ENCODE measurements around the gene MGAM2.

MGAM2 gene

DNA sequence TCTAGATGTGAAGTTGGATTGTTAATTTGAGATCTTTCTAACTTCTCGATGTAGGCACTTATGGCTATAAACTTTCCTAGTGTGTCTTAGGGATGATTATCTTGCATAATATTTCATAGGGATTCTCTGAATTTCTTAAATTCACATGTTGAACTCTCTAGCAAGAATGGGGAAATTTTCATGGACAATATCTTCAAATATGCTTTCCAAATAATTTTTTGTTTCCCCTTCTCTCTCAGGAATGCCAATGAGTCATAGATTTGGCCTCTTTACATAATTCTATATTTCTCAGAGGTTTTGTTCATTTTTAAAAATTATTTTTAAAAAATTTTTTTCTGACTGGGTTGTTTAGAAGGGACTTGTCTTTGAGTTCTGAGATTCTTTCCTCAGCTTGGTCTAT, 68.9 kb downstream of the MGAM2 start:
- DNase-seq: no peak

DNA sequence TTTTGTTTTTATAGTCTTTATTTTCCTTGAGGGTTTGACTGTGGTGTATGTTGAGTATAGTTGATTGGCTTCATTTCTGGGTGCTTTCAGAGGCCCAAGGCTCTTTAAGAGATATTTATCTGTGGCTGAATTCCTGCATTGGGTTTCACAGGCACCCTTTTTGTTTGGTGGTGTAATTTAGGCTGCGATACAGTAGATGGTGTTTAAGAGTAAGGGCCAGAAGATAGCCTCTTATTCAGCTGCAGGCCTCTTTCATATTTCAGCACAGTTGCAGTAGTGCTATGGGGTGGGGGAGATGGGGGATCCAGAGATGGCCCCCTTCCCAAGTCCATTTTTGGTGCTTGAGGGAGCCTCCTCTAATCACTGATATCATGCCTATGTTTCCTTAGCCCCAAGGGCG, 69.7 kb downstream of the MGAM2 start:
- DNase-seq: no peak

DNA sequence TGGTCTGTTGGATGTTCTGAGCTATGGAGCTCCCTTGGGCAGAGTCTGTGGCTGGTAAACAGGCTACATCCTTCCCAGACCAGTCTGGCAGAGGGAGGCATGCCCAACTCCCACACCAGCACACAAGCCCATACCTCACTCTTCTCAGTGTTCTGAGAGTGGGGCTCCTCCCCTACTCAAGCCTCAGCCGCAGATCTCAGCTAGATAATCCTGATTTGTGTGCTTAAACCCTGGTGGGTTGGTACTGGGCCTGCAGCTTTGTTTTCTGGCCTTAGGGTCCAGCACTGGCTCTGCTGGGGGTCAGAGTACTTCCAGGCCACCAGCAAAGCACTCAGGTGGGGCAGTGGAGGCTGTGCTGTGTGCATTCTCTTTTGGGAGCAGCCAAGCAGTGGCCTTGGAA, 70.4 kb downstream of the MGAM2 start:
- DNase-seq: no peak

DNA sequence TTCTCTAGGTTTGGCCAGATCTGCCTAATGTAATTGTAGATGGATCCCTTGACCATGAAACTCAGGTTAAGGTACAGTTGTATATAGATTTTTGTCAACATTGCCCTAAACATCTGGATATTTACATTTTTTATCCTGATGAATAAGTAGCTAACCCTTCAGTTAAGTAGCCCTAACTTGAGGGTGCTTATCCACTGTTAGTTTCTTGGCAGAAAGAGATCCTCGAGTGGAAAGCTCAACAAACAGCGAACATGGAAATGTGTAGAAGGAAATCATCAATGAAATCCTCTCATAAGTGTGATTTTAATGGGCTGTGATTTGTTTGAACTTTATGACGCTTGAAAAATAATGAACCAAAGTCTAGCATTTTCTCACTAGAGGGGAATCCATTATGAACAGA, 73.6 kb downstream of the MGAM2 start:
- DNase-seq: no peak

DNA sequence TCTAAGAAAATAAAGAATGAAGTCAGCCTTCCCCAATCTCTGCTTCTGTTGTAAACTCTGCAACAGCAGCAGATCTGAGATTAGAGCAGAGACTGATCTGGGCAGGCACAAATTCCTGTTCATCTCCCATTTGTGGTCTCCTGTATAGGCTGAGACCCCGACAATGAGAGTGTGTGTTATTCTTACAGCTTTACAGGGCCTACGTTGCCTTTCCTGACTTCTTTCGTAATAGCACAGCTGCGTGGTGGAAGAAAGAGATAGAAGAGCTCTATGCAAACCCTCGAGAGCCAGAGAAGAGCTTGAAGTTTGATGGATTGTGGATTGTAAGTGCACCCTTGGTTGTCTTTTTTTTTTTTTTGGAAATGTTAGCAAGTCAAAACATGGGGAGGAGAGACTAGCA, 74.3 kb downstream of the MGAM2 start:
- no peak for DNase-seq

DNA sequence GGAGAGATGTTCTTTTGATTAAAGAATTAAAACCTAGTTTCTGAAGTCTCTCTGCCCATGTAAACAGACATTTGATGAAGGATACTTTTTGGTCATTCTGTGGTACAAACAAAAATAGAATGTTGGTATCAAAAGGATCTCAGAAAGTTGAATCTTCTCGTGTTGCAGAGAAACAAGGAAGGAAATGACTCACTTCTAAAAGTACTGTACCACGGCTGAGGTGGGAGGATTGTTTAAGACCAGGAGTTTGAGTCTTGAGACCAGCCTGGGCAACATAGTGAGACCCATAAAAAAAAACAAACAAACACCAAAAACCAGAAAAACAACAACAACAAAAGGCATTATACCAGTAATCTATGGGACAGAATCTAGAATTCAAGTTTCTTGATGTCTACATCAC, 76.6 kb downstream of the MGAM2 start:
- DNase-seq: no peak

DNA sequence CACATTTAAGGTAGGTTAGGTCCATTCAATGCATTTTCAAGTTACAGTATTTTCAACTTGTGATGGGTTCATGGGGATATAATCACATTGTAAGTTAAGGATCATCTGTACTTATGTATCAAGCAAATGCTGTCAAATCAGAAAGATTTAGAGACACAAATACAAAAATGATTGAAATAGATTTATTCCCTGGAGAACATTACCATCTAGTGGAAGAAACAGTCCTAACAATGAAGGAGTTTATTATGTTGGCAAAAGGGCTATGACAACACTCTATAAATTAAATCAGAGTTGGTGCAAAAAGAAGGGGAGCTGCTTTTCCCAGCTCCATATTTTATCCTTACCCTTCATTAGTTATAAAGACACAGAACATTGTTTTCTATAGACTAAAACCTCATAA, 77.3 kb downstream of the MGAM2 start:
- no peak for DNase-seq

DNA sequence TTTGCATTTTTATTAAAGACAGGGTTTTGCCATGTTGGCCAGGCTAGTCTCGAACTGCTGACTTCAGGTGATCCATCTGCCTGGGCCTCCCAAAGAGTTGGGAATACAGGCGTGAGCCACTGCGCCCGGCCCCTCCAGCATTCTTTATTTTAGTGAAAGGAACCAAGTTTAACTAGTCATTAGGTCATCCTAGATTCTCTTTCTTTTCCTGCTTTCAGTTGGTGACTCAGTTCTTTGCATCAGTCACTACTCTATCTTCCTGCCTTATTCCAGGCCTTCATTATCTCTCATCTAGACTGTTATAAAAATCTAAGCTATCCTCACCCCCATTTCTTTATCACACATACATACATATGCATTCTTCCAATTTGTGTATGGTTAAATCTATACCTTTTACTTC, 82.7 kb downstream of the MGAM2 start:
- no peak for DNase-seq

DNA sequence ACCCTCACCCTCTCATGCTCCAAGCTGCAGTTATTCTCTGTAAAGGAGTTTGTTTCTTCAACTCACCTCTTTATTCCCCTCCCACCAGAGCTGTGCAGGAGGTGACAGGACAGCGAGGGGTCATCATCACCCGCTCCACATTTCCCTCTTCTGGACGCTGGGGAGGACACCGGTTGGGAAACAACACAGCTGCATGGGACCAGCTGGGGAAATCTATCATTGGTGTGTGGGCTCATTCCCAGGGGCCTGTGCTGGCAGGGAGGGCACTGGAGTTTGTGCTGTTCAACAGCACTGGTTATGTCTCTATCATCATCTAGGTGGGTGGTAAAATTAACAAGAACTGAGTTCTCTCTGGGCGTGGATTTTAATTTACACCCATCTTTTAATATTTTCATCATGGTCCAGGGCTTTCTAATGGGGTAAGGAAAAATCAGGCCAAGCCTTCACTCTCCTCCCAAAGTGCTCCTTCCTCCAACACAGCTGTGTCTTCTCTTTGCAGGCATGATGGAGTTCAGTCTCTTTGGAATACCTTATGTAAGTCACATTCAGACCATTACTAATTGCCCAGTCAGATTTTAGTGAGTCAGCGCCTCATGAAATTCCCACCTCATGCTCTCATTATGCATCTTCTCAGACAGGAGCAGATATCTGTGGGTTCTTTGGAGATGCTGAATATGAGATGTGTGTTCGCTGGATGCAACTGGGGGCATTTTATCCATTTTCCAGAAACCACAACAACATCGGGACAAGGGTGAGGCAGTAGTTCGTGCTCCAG, 84.7 kb downstream of the MGAM2 start:
- no peak for DNase-seq

DNA sequence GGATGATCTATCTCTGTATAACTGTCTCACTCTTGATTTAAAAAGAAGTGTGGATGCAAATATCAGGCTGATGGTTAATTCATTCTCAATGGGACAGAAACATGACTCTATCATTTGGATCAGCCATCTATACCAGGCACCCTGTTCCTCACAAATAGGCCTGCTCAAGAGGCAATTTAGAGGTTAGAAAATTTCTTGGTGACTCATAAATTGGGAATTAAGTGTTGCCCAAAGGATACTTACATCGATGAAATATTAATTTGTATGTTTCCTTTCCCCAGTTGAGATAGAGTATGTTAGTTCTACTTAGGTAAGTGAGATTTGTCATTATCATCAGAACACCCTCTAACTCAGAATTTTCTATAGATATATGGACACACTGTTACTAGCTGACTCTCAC, 88.7 kb downstream of the MGAM2 start:
- DNase-seq: no peak

DNA sequence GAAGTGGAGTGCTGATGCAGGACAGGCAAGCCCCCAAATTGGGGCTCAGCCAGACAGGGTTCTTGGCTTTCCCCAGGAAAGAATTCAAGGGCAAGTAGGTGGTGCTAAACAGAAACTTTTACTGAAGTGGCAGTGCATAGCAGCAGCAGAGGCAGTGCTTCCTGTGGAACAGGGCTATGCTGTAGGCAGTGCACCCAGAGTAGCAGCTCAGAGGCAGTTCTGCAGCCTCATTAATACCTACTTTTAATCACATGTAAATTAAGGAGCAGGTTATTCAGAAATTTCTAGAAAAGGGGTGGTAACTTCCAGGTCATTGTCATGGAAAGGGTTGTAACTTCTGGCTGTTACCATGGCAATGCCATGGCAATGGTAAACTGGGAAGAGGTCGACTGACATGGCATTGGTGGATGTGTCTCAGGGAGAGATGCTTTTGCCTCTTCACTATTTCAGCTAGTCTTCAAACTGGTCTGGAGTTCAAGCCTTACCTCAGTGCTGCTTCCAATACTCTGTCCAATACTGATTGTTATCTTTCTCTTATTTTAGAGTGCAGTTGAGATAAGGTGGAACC, 117.1 kb downstream of the MGAM2 start:
- no peak for DNase-seq

DNA sequence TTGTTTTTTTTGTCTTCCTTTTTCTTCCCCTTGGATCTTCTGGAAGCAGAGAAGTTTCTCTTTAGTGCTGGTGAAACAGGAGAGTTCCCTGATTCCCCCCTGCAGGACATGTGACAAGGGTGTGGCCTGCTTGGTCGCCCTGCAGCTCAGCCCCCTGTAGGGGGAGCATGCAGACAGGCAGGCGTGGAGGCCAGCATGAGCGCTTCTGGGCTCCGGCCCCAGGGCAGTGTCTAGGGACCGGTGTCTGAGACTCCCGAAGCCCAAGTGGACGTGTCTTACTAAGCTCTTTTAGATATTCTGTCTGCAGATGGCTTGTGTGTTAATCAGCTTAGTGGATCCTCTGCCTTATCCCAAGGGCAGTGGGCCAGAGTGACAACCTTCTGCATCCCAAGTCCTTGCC, 120.2 kb downstream of the MGAM2 start:
- DNase-seq: no peak

DNA sequence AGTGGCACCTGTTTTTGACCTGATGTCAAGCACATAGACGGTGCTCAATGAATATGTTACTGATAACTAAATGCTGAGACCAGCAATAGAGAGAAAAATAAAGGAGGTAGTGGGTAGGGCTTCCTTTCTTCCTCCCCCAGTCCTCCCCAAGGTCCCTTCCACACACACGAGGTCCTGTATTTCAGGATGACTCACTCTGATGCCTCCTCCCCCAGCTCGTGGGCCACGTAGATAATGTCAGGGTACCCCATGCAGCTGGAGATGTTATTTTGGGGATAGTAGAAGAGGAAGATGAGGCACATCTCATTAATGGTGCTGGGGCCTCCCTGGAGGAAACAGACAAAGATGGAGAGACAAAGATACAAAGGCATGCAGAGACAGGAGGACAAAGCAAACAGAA, 129.0 kb downstream of the MGAM2 start:
- no peak for DNase-seq

DNA sequence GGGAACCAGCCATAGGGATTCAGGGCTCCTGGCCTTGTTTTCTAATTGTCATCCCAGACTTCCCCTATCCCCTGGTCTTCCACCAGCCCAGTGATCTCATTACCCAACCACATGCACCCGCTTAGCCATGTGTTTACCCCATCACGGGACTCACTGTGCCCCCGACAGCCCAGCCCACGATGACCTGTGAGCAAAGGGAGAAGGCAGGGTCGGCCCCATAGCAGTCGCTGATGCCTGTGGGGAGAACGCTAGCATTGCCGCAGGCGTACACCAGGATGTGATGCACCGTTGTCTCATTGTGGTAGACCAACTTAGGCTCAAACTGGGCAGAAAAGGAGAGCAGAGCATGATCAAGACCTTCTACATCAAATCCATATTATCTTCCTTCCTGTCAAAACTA, 132.3 kb downstream of the MGAM2 start:
- no peak for DNase-seq

DNA sequence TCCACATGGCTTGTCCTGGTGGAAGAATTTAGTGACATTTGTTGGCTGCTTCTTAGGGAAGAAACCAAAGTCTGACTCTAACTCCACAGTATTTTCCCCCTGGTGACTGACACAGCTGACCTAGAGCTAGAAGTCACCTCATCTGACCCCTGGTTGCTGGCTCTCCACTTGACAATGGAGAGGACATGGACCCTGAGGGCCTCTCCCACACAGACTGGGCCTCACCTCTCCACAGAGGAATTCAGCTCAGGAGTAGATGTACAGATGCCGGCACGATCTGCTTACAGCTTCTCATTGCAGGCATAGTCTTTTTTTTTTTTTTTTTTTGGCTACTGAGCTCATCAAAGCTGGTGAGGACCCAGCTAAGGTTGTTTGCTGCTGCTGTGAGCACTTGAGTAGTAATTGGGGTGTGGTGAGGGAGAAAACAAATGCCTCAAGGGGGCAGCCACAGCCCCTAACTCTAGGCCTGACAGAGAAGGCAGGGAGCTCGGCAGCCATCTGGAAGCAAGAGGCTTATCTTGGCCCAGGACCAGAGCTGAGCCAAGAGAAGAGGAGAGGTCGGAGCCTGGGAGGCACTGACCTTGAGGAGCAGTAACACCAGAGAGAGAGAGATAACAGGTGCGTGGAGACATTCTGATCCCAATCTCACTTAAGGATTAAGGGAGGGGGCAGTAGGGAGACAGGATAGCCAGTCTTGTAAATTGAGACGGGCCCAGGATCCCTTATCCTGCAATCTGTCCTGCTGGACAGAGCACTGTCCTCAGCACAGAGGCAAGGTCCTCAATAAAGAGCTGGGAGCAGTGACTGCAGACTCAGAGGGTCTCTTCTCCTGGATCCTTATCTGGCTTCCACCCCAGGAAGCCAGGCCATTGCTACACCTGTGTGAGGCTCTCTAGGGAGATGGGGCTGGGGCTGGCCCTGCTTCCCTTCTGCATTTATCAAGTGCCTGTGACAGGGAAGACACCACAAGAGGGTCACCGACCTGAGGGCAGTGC, 136.9 kb downstream of the MGAM2 start:
- DNase-seq: no peak

DNA sequence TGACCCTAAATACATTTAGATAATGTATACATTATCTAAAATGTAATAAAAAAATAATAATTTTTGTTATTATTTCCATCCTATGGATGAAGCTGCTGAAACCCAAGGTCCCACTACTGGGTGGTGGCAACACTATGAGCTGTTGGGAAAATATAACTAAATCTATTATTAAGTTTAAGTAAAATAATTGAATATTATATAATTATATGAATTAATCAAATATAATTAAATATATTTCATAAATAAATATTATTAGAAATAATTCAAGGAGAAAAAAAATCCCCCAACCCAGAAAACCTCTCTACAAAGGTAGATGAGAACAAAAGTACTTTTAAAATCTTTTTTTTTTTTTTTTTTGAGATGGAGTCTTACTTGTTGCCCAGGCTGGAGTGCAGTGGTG, 138.4 kb downstream of the MGAM2 start:
- no peak for DNase-seq

DNA sequence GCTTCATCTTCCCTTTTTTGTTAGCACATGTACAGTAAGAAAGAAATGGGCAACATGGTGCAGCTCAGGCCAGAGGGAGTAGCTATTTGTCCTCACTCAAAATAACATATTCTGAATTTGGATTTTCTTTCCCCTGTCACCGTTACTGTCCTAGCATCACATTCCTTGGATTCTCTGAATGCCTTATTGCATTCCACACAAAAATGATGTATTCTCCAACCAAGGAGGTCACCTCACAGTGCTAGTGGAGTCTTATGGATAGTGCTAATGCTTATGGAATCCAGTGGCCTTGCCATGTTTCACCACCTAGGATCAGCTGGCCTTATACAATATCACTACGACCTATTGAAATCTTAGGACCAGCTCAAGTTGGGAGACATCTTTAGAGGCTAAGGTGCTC, 139.2 kb downstream of the MGAM2 start:
- DNase-seq: no peak

DNA sequence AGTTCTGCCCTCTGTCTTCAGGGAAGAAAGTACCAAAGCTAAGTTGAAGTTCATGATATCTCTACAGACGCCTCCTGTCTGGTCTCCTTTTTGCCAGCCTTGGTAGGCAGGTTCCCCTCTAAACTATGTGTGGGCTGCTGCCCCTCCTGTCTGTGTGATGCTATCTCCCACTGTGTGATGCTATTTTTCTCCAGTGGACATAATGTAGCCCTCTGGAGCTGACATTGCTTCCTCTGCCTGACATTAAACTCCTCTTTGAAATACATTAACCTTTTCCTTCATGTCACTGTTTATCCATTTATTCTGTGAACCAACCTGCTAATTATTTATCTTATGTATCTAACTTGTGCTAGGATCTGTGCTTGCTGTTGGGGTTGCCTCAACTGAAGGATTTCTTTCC, 146.4 kb downstream of the MGAM2 start, which contains the start of gene PRSS58:
PRSS58 (minus strand) TSS at position 101 of the 400 bp plus-strand sequence. CDS start 351 bp downstream, outside the sequence.
- no peak for DNase-seq

DNA sequence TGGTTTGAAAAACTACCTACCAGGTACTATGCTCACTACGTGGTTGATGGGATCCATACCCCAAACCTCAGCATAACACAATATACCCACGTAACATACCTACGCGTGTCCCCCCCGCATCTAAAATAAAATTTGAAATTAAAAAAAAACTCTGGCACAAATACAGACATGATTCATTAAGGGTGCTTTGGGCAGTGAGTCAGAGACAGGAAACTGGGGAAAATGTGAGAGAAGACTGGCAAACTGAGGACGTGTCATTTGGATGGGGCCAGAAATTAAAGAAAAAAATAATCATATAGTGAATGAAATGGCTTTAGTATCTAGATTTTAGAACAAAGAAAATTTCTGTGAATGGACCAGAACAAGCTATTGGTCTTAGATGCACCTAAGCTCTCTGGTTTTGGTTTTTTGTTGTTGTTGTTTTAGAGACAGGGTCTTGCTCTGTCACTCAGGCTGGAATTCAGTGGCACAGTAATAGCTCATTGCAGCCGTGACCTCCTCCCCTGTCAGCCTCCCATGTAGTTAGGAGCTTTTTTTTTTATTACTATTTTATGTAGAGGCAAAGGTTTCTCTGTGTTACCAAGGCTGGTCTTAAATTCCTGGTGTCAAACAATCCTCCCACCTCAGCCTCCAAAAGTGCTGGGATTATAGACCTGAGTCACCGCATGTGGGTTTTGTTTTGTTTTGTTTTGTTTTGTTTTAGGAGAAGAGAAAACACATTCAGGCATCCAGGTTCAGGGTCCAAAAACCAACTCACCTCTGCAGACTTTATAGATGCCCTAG, 152.3 kb downstream of the MGAM2 start:
- no peak for DNase-seq
